Stimulated activated effector memory CD8-positive, alpha-beta T cell treated with anti-CD3 and anti-CD28 coated beads, Interleukin-12 subunit alpha, Interleukin-12 subunit beta, amount 100 ng/mL, for 72 hours (primary cell): ENCODE data around the gene CIB2.

Experiments
- ATAC-seq: fragments of 150-1000 bp; cut with Tn5 transposase; 2 replicates; pipeline ENCODE4 v1.10.0; 2021
- DNase-seq, 2 donors: peaks; one replicate each; pipeline ENCODE4 v3.0.0; 2021 to 2022; ENCODE audit warnings: low spot score in 2 of 2
- H3K27ac Mint-ChIP-seq: one replicate; pipeline ENCODE4 v1.8.0; 2022; ENCODE audit warnings: mild to moderate bottlenecking, mixed read lengths
- H3K36me3 Mint-ChIP-seq: one replicate; pipeline ENCODE4 v1.8.0; 2022; ENCODE audit warnings: mild to moderate bottlenecking, mixed read lengths
- H3K4me1 Mint-ChIP-seq: one replicate; pipeline ENCODE4 v1.8.0; 2022; ENCODE audit warnings: mixed read lengths
- H3K4me3 Mint-ChIP-seq: one replicate; pipeline ENCODE4 v1.8.0; 2022; ENCODE audit warnings: mild to moderate bottlenecking, mixed read lengths
- H3K9me3 Mint-ChIP-seq: one replicate; pipeline ENCODE4 v1.8.0; 2022; ENCODE audit warnings: mixed read lengths

CIB2 gene

GRCh38 chr15:78073046-78073787 is 58.0 kb downstream of the CIB2 start:
- no peak for ATAC-seq
- H3K9me3 Mint-ChIP-seq, result no peaks in the 10 kb centered on the region
- H3K27ac Mint-ChIP-seq, result peak overlapping the region; percentile 8
- H3K4me1 Mint-ChIP-seq, result peaks cover 46% of the 10 kb centered on the region
- H3K36me3 Mint-ChIP-seq, result peaks cover 17% of the 10 kb centered on the region
- DNase-seq, result no peak
- H3K4me3 Mint-ChIP-seq, result peak overlapping the region; percentile 97

GRCh38 chr15:78072080-78072892 is 59.0 kb downstream of the CIB2 start:
- peaks cover 17% of the 10 kb centered on the region for H3K36me3 Mint-ChIP-seq
- H3K4me1 Mint-ChIP-seq, result peaks cover 41% of the 10 kb centered on the region
- no peak for ATAC-seq
- peak overlapping the region; percentile 97 for H3K4me3 Mint-ChIP-seq
- no peak for DNase-seq
- H3K9me3 Mint-ChIP-seq, result no peaks in the 10 kb centered on the region
- peak overlapping the region; percentile 8 for H3K27ac Mint-ChIP-seq

GRCh38 chr15:78071383-78071782 is 59.9 kb downstream of the CIB2 start:
- DNase-seq (no peak), ATAC-seq (no peak)
- H3K9me3 Mint-ChIP-seq, result no peaks in the 10 kb centered on the region

GRCh38 chr15:78070049-78070700 is 61.1 kb downstream of the CIB2 start:
- Mint-ChIP-seq H3K9me3 (no peaks in the 10 kb centered on the region), H3K4me3 (no peak overlapping the region), H3K27ac (no peak overlapping the region)

More at GRCh38 chr15:78071383-78071782, 59.9 kb downstream of the CIB2 start:
- peaks cover 41% of the 10 kb centered on the region for H3K4me1 Mint-ChIP-seq
- no peak overlapping the region for H3K4me3 Mint-ChIP-seq
- peak overlapping the region; percentile 8 for H3K27ac Mint-ChIP-seq
- H3K36me3 Mint-ChIP-seq, result peaks cover 17% of the 10 kb centered on the region

GRCh38 chr15:78069462-78070029 is 61.7 kb downstream of the CIB2 start:
- no peak overlapping the region for H3K27ac Mint-ChIP-seq
- no peaks in the 10 kb centered on the region for H3K9me3 Mint-ChIP-seq
- peaks cover 6% of the 10 kb centered on the region for H3K36me3 Mint-ChIP-seq
- H3K4me1 Mint-ChIP-seq, result peaks cover 25% of the 10 kb centered on the region
- H3K4me3 Mint-ChIP-seq, result no peak overlapping the region
- no peak for DNase-seq
- ATAC-seq, result no peak

More at GRCh38 chr15:78070049-78070700, 61.1 kb downstream of the CIB2 start:
- Mint-ChIP-seq H3K36me3 (peaks cover 6% of the 10 kb centered on the region), H3K4me1 (peaks cover 30% of the 10 kb centered on the region)
- ATAC-seq (peak; percentile 57), DNase-seq (peak in 1 of 2 donors; percentile 55)

- no peak overlapping the region for H3K27ac Mint-ChIP-seq
- DNase-seq, result peak in 1 of 2 donors; percentile 56
- no peak overlapping the region for H3K4me3 Mint-ChIP-seq
- H3K9me3 Mint-ChIP-seq, result no peaks in the 10 kb centered on the region
- peak; percentile 38 for ATAC-seq
- H3K36me3 Mint-ChIP-seq, result peaks cover 6% of the 10 kb centered on the region
- H3K4me1 Mint-ChIP-seq, result peaks cover 20% of the 10 kb centered on the region
These were observed 62.2 kb downstream of the CIB2 start for GRCh38 chr15:78069052-78069414.

GRCh38 chr15:78067328-78068228 is 63.7 kb downstream of the CIB2 start:
- H3K27ac Mint-ChIP-seq, result no peak overlapping the region
- no peak for DNase-seq
- ATAC-seq, result no peak
- peaks cover 6% of the 10 kb centered on the region for H3K36me3 Mint-ChIP-seq
- H3K4me3 Mint-ChIP-seq, result no peak overlapping the region
- H3K9me3 Mint-ChIP-seq, result no peaks in the 10 kb centered on the region
- H3K4me1 Mint-ChIP-seq, result peaks cover 14% of the 10 kb centered on the region

- Mint-ChIP-seq H3K27ac (no peak overlapping the region), H3K4me3 (no peak overlapping the region), H3K4me1 (peaks cover 7% of the 10 kb centered on the region), H3K36me3 (peaks cover 6% of the 10 kb centered on the region), H3K9me3 (no peaks in the 10 kb centered on the region)
- ATAC-seq (peak; percentile 66), DNase-seq (peak in 1 of 2 donors; percentile 62)
These were observed 65.0 kb downstream of the CIB2 start for GRCh38 chr15:78065973-78066946.

- H3K9me3 Mint-ChIP-seq, result no peaks in the 10 kb centered on the region
- H3K27ac Mint-ChIP-seq, result no peak overlapping the region
- DNase-seq (no peak), ATAC-seq (no peak)
- peaks cover 6% of the 10 kb centered on the region for H3K36me3 Mint-ChIP-seq
- peaks cover 7% of the 10 kb centered on the region for H3K4me1 Mint-ChIP-seq
- H3K4me3 Mint-ChIP-seq, result no peak overlapping the region
These were observed 65.9 kb downstream of the CIB2 start for GRCh38 chr15:78065284-78065872.

GRCh38 chr15:78064544-78064943 is 66.7 kb downstream of the CIB2 start:
- Mint-ChIP-seq H3K9me3 (no peaks in the 10 kb centered on the region), H3K4me1 (peaks cover 16% of the 10 kb centered on the region), H3K27ac (no peak overlapping the region), H3K36me3 (no peaks in the 10 kb centered on the region), H3K4me3 (no peak overlapping the region)
- ATAC-seq (no peak), DNase-seq (no peak)

GRCh38 chr15:78063970-78064385 is 67.3 kb downstream of the CIB2 start:
- ATAC-seq (no peak), DNase-seq (no peak)
- H3K27ac Mint-ChIP-seq, result no peak overlapping the region

GRCh38 chr15:78063217-78063616 is 68.0 kb downstream of the CIB2 start:
- Mint-ChIP-seq H3K4me1 (peaks cover 29% of the 10 kb centered on the region), H3K4me3 (peak overlapping the region; percentile 69), H3K27ac (peak overlapping the region; percentile 0), H3K36me3 (no peaks in the 10 kb centered on the region), H3K9me3 (no peaks in the 10 kb centered on the region)
- ATAC-seq (no peak), DNase-seq (no peak)

More at GRCh38 chr15:78063970-78064385, 67.3 kb downstream of the CIB2 start:
- H3K4me1 Mint-ChIP-seq, result peaks cover 21% of the 10 kb centered on the region
- no peak overlapping the region for H3K4me3 Mint-ChIP-seq
- no peaks in the 10 kb centered on the region for H3K9me3 Mint-ChIP-seq
- no peaks in the 10 kb centered on the region for H3K36me3 Mint-ChIP-seq

GRCh38 chr15:78061963-78062427 is 69.2 kb downstream of the CIB2 start:
- Mint-ChIP-seq H3K4me3 (peak overlapping the region; percentile 69), H3K27ac (peak overlapping the region; percentile 63), H3K36me3 (no peaks in the 10 kb centered on the region), H3K4me1 (peaks cover 33% of the 10 kb centered on the region), H3K9me3 (no peaks in the 10 kb centered on the region)
- DNase-seq (peak in 1 of 2 donors; percentile 63), ATAC-seq (peak; percentile 72)
